HG03439 (cell line): ENCODE data around the gene KRTAP19-4.
"Not testable (repeated sequence)": the region's sequence is repeated elsewhere in the genome, so short reads cannot be mapped to it uniquely, and the experiment has no call there.

Source experiments
- ATAC-seq: cut with Tn5 transposase; IDR thresholded peaks from one replicate; pipeline ENCODE4 v1.9.1; 2021; ENCODE audit warnings: mild to moderate bottlenecking, moderate library complexity; ENCODE audit not compliant: unreplicated experiment

KRTAP19-4 gene, protein sequence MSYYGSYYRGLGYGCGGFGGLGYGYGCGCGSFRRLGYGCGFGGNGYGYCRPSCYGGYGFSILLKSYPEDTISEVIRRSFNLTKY

DNA sequence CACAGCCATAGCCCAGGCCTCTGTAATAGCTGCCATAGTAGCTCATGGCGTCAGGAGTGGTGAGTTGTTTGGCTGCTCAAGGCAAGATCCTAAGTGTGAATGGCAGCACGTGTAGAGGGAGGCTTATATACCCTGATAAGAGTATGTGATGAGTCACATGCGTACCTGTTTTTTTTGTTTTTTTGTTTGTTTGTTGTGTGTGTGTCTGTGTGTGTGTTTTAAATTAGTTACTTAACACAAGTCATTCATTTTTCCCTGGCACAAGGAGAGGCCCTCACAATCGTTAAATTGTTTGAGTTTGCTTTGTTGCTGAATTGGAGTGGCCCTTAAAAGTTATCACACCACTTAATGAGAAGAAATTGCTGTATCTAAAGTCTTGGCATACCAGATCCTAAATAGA is at the start of gene KRTAP19-4:
TSS of gene KRTAP19-4 (minus strand) at position 101 of the 400 bp plus-strand sequence. CDS start at position 46, 55 bp downstream.
- ATAC-seq, result no peak

DNA sequence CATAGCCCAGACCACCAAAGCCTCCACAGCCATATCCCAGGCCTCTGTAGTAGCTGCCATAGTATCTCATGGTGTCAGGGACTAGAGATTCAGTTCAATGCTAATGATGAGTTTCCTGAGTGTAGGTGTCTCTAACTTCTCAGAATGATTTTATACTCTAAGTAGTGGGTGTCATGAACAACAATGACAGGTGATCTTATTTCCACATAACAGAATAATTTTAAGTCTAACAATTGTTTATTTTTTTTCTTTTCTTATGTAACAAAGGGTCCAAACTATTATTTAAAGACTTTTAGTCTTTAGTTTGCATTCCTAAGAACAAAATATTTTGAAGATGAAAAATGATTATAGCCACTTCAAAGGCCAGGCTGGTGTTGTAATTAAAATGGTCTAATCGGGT is 44.8 kb upstream of the KRTAP19-4 start, which contains the start of gene KRTAP19-6:
TSS of gene KRTAP19-6 (minus strand) at position 101 of the 400 bp plus-strand sequence. CDS start at position 70, 31 bp downstream.
- ATAC-seq, result no peak

DNA sequence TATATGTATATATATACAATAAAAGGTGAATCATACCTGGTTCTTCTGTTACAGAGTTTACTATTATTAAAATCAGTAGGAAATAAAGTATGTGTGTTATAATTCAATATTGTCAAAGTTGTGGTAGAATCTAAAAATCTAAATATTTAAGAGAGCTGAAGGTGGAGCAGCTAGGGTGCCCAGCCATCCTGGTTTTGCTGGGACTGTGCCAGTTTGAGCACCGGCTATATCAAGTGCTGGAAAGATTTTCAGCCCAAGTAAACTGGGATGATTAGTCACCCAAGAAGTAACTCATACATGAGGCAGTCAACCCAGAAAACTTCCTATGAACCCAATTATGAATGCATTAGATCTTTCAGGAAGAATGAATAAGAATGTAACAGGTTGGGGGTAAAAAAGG is 21.9 kb upstream of the KRTAP19-4 start:
- ATAC-seq, result no peak

DNA sequence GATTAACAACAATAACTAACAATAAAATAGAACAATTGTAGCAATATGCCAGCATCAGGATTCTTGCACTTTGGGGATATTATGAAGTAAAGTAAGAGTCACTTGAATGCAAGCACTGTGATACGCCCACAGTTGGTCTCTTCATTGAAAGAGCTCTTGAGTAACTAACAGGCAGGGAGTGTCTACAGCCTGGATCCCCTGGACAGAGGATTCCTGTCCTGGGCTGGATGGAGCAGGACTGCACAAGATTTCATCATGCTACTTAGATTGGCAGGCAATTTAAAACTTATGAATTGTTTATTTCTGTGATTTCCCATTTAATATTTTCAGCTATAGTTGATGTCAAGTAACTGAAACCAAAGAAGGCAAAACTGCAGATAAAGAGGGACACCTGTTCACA is 18.7 kb upstream of the KRTAP19-4 start:
- ATAC-seq, result no peak

DNA sequence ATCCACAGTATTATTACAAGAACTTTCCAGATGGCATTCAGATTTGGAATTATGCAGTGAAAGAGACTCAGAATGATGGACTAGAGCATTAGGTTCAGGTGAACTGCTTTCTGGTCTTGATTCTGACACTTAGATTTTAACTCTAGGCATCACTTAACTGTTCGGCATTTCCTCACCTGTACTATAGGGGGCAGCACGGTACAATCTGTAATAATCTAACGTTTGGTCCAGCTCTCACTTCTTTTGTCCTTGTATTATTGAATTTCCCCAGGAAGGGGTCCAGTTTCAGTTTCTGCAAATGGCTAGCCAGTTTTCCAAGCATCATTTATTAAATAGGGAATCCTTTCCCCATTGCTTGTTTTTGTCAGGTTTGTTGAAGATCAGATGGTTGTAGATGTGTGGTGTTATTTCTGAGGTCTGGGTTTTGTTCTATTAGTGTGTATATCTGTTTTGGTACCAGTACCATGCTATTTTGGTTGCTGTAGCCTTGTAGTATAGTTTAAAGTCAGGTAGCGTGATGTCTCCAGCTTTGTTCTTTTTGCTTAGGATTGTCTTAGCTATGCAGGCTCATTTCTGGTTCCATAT is 8.7 kb upstream of the KRTAP19-4 start:
- not testable (repeated sequence) for ATAC-seq

DNA sequence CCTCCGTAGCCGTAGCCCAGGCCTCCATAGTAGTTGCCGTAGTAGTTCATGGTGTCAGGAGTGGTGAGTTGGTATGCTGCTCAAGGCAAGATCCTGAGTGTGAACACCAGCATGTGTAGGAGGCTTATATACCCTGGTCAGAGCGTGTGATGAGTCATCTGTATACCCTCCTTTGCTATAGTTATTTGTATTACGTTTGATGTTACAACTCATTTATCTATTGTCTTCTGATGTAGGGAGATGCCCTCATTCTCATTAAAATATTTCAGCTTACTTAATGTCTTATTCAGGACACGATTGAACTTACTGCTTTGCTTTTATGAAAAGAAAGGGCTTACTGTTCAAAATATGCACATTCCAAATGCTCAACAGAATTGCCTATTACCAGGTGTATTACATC is 5.1 kb upstream of the KRTAP19-4 start, which contains the start of gene KRTAP19-5:
TSS of gene KRTAP19-5 (minus strand) at position 101 of the 400 bp plus-strand sequence. CDS start at position 50, 51 bp downstream.
- no peak for ATAC-seq

DNA sequence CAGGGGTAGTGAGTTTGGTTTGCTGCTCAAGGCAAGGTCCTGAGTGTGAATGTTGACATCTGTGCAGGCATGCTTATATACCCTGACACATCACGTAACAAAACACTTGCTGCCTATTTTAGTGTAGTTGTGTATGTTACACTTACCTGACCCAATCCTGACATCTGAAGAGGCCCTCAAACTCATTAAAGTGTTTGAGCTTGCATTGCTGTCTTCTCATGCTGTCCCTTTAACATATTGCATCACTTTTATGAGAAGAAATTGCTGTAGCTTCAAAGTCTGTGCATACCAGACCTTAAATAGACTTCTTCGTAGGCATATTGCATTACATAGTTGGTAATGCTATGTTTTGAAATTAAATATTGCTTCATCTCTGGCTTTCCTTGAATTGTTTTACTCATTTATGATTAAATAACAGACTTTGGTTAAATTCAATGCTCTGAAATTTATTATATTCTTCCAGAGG is 5.0 kb downstream of the KRTAP19-4 start, which contains the start of gene KRTAP19-3:
TSS of gene KRTAP19-3 (minus strand) at position 51 of the 466 bp plus-strand sequence. CDS start 56 bp downstream, outside the sequence.
- no peak for ATAC-seq

DNA sequence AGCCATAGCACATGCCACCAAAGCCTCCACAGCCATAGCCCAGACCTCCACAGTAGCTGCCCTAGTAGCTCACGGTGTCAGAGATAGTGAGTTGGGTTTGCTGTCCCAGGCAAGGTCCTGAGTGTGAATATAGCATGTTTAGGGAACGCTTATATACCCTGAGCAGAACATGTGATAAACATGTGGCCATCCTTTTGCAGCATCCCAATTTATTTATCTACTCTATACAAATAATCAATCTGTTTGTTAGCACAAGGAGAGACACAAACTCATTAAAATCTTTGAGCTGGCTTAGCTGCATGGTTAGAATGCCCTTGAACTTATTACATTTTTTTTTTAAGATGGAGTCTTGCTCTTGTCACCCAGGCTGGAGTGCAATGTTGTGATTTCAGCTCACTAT is 9.6 kb downstream of the KRTAP19-4 start, which contains the start of gene KRTAP19-2:
TSS of gene KRTAP19-2 (minus strand) at position 101 of the 400 bp plus-strand sequence. CDS start at position 13, 88 bp downstream.
- no peak for ATAC-seq

DNA sequence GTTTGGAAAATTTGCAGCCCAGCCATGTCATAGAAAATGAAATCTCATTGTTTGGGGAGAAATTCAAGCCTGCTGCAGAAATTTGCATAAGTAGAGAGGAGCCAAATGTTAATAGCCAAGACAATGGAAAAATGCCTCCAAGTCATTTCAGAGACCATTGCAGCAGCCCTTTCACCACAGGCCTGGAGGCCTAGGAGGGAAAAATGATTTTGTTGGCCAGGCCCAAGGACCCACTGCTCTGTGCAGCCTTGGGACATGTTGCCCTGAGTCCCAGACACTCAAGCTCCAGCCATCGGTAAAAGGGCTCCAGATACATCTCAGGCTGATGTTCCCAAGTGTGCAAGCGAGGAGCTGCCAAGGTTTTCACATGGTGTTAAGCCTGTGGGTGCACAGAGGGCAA is 10.8 kb downstream of the KRTAP19-4 start:
- no peak for ATAC-seq

DNA sequence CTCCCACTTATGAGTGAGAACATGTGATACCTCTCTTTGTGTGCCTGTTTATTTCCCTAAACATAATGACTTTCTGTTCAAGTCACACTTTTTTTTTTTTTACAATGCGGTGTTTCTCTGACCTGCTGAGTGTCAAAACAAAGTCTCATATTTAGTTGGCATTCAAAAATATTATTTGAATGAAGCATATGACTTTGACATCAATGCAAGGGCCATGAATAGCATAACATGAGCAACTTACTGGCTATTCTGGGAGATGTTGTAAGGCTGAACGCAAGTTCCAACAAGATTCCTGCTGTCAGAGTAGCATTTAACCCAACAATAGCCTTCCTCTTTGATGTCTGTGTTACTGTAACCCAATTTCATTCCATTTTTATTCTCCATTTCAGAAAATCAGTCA is 14.8 kb downstream of the KRTAP19-4 start:
- no peak for ATAC-seq

DNA sequence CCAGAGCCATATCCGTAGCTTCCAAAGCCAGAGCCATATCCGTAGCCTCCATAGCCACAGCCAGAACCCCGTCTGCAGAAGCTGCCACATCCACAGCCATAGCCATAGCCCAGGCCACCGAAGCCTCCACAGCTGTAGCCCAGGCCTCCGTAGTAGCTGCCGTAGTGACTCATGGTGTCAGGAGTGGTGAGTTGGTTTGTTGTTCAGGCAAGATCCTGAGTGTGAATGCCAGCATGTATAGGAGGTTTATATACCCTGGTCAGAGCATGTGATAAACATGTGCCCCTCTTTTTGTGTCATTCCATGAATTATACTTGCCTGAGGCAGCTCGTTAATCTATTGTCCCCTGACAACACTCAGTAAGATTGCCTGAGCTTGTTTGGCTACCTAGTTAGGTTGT is 16.8 kb downstream of the KRTAP19-4 start, which contains the start of gene KRTAP19-1:
TSS of gene KRTAP19-1 (minus strand) at position 223 of the 400 bp plus-strand sequence. CDS start at position 173, 50 bp downstream.
- ATAC-seq, result no peak

DNA sequence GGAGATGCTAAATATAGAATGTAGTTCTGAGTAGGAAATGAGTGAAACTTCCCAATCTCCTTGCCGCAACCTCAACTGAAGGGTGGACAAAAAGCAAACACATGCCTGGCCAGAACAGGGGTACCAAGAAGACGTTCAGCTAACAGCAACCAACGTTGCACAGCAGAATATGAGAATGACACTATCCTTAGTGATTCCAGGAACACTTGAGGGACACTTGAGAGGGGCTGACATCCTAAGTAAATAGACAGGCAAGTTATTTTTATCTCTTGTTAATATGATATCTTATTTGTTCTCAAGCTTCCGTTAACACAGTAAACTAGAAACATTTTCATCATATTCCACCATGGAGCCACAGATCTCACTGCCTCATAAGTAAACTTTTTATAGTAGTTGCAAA is 17.7 kb downstream of the KRTAP19-4 start:
- no peak for ATAC-seq

DNA sequence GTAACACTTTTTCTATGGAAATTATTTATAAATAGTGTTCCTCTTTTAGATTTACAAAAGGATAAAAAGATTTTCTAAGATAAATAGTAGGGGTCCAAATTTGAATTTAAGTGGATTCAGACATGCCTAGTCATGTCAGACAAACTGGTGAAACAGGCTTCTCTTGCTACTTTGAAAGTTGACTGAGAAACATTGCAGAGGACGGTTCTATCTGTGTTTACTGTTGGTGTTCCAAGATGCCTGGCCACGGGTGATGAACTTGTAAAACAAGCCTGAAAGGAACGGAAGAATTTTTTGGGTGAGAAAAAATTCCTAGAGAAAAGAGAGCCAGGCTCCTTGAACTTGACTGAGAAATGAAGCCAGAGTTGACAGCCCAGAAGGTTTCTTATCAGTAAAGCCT is 19.0 kb downstream of the KRTAP19-4 start:
- ATAC-seq, result no peak

DNA sequence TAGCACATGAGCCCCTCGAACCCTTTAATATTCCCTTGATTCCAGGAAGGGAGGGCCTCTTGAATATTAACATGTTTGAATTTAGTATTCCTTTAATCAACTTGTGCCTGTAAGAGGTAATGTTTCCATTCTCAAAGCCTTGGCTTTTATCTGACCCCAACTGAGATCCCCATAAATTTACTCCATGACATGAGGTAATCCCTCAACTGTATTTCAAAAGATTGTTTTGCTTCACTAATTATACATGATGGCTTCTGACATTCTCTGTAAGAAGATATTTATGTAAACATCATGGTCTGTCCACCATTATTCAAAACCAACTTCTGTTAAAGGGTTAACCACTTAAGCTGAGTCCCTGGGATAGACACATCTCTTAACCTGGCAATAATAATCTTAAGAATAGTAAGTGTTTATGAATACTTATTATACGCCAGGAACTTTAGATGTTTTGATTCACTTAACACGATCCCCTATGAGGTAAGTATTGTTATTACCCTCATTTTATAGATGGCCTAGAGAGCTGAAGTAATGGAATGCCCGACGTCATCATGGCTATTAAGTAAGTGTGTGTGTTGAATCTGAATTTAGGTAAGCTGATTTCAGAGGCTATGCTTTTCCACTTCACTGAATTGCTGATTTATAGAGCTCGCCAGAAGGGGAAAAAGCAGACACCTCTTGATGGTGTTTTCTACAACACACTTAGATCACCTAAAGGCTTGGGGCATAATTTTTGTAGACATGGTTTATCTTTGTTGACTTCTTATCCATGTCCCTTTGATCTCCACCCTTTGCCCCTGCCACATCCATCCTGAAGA is 27.9 kb downstream of the KRTAP19-4 start:
- no peak for ATAC-seq

DNA sequence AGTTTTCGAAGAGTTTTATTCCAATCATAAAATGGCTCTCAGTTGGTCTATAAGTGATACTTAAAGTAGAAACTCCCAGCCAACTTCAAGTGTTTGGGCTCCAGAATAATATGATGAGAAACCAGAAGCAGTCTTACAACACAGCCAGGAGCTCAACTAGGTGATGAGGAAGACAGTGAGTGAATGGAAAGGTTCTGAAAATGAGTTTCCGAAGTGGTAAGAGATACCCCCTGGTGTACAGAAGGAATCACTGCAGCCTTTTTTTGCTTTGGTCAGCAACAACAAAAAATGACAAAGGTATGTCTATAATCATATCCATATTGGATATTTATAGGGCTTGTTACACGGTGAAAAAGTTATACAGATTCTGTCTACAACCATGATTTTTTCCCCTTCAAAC is 33.3 kb downstream of the KRTAP19-4 start:
- no peak for ATAC-seq

DNA sequence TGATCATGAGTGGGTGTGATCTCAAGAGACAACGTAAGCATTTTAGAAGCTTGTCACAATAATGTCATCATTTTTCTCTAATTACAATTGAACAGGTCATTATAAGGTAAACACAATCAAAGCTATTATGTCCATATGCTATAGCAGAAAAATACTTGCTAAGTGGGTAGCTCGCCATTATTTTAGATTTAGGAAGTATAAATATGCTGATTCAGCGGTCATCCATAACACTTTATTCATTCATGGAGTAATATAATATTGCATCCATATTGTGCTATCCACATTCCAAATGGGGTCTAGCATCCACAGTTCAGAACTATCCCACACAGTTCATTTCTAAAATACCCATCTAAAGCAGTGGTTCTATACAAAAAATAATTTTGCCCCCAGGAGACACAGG is 48.5 kb downstream of the KRTAP19-4 start:
- ATAC-seq, result no peak

DNA sequence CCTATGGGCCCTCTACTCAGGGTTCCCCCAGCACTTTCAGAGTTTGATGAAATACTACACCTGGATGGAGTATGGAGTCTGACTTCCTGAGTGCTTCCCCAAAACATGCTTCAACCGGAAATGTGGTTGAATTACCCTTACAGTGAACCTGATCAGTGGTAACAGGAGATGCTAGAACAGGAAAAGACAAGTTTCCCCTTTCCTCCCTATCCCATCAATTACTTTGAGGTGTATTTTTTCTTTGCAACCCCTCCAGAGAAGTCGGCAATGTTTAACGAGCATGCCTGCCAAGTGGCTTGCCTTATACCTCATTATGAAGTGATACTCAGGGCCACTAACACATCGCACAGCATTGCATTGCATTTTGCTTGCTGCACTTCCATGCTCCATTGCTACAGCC is 49.9 kb downstream of the KRTAP19-4 start:
- no peak for ATAC-seq
